Fibroblast of lung (primary cell): ENCODE results near the gene LMOD2.

Source experiments
- EZH2 ChIP-seq: IDR thresholded peaks from 2 replicates; pipeline ENCODE4 v1.5.1; 2012; ENCODE audit warnings: low read length, control low read depth, mild to moderate bottlenecking; ENCODE audit errors: missing control alignments
- TF ChIP-seq, protein P1 (sequence below), 2 donors: IDR thresholded peaks in 1 of 2; conservative IDR thresholded peaks in 1 of 2; 1 replicate in 1 of 2; 2 replicates in 1 of 2; pipeline ENCODE4 v1.5.1; 2011 to 2012; ENCODE audit warnings: low read length in 2 of 2, control low read depth in 1 of 2, inconsistent platforms in 1 of 2, low read depth in 1 of 2, mild to moderate bottlenecking in 1 of 2

DNA sequence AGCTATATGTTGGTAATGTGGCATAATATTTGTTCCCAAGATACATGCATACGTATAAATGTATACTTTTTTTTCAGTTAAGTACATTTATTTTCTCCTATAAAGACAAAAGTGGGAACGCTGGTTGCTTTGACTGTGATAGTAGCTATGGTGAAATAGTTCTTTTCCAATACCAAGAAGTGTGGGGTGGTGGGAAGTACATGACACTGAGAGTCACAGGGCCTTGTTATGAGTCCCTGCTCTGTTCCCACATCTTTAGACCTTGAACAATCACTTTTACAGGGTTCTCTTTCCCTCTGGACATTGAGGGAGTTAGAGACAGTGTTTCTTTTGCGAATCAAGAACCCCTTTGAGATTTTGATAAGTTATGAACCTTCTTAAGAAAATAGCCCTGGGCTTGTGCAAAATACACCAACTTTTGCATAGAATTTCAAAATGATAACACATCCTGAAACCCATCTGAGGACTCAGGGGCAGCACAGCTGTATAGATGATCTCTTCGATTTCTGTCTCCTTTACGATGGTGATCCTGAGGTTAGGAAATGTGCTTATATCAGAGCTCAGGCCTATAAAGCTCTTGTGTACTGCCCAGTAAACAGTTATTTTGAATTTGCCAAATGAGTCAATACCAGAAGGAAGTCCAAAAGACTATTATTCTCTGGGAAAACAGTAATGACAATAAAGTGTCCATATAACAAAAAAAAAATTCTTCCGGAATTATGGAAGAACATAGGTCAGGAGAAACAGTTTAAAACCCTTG is 1.1 kb downstream of the LMOD2 start:
- TF ChIP-seq, protein P1, sequence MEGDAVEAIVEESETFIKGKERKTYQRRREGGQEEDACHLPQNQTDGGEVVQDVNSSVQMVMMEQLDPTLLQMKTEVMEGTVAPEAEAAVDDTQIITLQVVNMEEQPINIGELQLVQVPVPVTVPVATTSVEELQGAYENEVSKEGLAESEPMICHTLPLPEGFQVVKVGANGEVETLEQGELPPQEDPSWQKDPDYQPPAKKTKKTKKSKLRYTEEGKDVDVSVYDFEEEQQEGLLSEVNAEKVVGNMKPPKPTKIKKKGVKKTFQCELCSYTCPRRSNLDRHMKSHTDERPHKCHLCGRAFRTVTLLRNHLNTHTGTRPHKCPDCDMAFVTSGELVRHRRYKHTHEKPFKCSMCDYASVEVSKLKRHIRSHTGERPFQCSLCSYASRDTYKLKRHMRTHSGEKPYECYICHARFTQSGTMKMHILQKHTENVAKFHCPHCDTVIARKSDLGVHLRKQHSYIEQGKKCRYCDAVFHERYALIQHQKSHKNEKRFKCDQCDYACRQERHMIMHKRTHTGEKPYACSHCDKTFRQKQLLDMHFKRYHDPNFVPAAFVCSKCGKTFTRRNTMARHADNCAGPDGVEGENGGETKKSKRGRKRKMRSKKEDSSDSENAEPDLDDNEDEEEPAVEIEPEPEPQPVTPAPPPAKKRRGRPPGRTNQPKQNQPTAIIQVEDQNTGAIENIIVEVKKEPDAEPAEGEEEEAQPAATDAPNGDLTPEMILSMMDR (conservative IDR thresholded peaks at IDR 0.05 in 1 of 2, IDR thresholded peaks at IDR 0.05 in 1 of 2; ENCODE audit: low read depth in 1 of 2, low read length in 2 of 2) = no peak
- no peak for TF ChIP-seq EZH2
